SU-DHL-6 (cell line): ENCODE results near the gene GSTO2.

Source experiments
- H2AFZ ChIP-seq: fragments of 200-600 bp; sonication (generic); 2 replicates; pipeline ENCODE4 v1.6.1; 2014; ENCODE audit warnings: low read depth, mild to moderate bottlenecking, moderate library complexity, mixed read lengths, antibody characterized with exemption, low read length; ENCODE audit not compliant: severe bottlenecking
- H3F3A ChIP-seq: fragments of 200-600 bp; shearing (Covaris generic); 2 replicates; pipeline ENCODE4 v1.6.0; 2016; ENCODE audit warnings: antibody characterized with exemption, mild to moderate bottlenecking; ENCODE audit not compliant: insufficient read depth
- H3K27ac ChIP-seq: fragments of 200-600 bp; sonication (generic); 2 replicates; pipeline ENCODE4 v1.5.1; 2016; ENCODE audit warnings: low read depth, mild to moderate bottlenecking, low read length, moderate library complexity, mixed read lengths
- H3K27me3 ChIP-seq: fragments of 200-600 bp; sonication (generic), shearing (Covaris generic); 2 replicates; pipeline ENCODE4 v1.6.0; 2014; ENCODE audit warnings: mild to moderate bottlenecking, low read length
- H3K36me3 ChIP-seq: fragments of 200-600 bp; sonication (generic); 2 replicates; pipeline ENCODE4 v1.6.1; 2014; ENCODE audit warnings: mild to moderate bottlenecking, low read length, mixed read lengths
- H3K4me2 ChIP-seq: fragments of 300-600, 200-600 bp; shearing (Covaris generic), sonication (generic); 2 replicates; pipeline ENCODE4 v1.6.0; 2014; ENCODE audit warnings: low read length, low read depth, mild to moderate bottlenecking; ENCODE audit not compliant: poor library complexity, severe bottlenecking
- H3K4me3 ChIP-seq: fragments of 200-600 bp; sonication (generic); 2 replicates; pipeline ENCODE4 v1.5.1; 2014; ENCODE audit warnings: antibody characterized with exemption, low read length, mild to moderate bottlenecking, mixed read lengths; ENCODE audit not compliant: insufficient read depth, poor library complexity, severe bottlenecking
- H3K79me2 ChIP-seq: fragments of 200-600 bp; sonication (generic); 2 replicates; pipeline ENCODE4 v1.6.1; 2014; ENCODE audit warnings: mild to moderate bottlenecking, low read length, moderate library complexity; ENCODE audit not compliant: insufficient read depth
- H3K9ac ChIP-seq: fragments of 200-600 bp; sonication (generic); 2 replicates; pipeline ENCODE4 v1.7.0; 2014; ENCODE audit warnings: mild to moderate bottlenecking, low read length
- H3K9me2 ChIP-seq: fragments of 200-600 bp; sonication (generic); replicated peaks from 2 replicates; pipeline ENCODE4 v1.6.1; 2014; ENCODE audit warnings: low read length; ENCODE audit not compliant: insufficient read depth
- H3K9me3 ChIP-seq: fragments of 200-600 bp; sonication (generic); 2 replicates; pipeline ENCODE4 v1.6.1; 2014; ENCODE audit warnings: low read length, mixed read lengths; ENCODE audit not compliant: insufficient read depth
- H4K20me1 ChIP-seq: fragments of 200-600 bp; sonication (generic); 2 replicates; pipeline ENCODE4 v1.6.1; 2014; ENCODE audit warnings: low read depth, mild to moderate bottlenecking, antibody characterized with exemption, low read length, moderate library complexity, mixed read lengths
- CTCF ChIP-seq: fragments of 200-600 bp; sonication (generic); IDR thresholded peaks from one replicate; pipeline ENCODE4 v1.5.1; 2017; ENCODE audit warnings: antibody characterized with exemption, mild to moderate bottlenecking, low read length, moderate library complexity; ENCODE audit not compliant: insufficient read depth, poor library complexity, severe bottlenecking
- EZH2phosphoT487 ChIP-seq: fragments of 200-600 bp; sonication (generic), shearing (Covaris generic); conservative IDR thresholded peaks from 2 replicates; pipeline ENCODE4 v1.6.1; 2018; ENCODE audit warnings: mild to moderate bottlenecking, antibody characterized with exemption, low read length, moderate library complexity, mixed read lengths

The GSTO2 gene

GRCh38 chr10:104279550-104280259, 10.7 kb downstream of the GSTO2 start:
- no peaks in the 10 kb centered on the region for H3K79me2 ChIP-seq
- no peaks in the 10 kb centered on the region for H3F3A ChIP-seq
- no peaks in the 10 kb centered on the region for H3K9me3 ChIP-seq

GRCh38 chr10:104281694-104282093, 12.7 kb downstream of the GSTO2 start:
- H4K20me1 ChIP-seq = no peaks in the 10 kb centered on the region
- no peaks in the 10 kb centered on the region for H3K79me2 ChIP-seq
- TF ChIP-seq EZH2phosphoT487 = no peak
- no peak for TF ChIP-seq CTCF
- no peak overlapping the region for H3K4me3 ChIP-seq
- no peak overlapping the region for H3K27ac ChIP-seq
- H3K36me3 ChIP-seq = no peaks in the 10 kb centered on the region
- H3K9ac ChIP-seq = no peak overlapping the region
- H2AFZ ChIP-seq = no peak overlapping the region
- no peaks in the 10 kb centered on the region for H3K9me2 ChIP-seq
- H3F3A ChIP-seq = no peaks in the 10 kb centered on the region
- H3K4me2 ChIP-seq = no peak overlapping the region
- no peaks in the 10 kb centered on the region for H3K9me3 ChIP-seq
- no peaks in the 10 kb centered on the region for H3K27me3 ChIP-seq

More at GRCh38 chr10:104279550-104280259, 10.7 kb downstream of the GSTO2 start:
- no peak overlapping the region for H3K4me3 ChIP-seq
- no peaks in the 10 kb centered on the region for H3K27me3 ChIP-seq
- no peak overlapping the region for H3K4me2 ChIP-seq
- TF ChIP-seq EZH2phosphoT487 = no peak
- no peak for TF ChIP-seq CTCF
- no peaks in the 10 kb centered on the region for H3K9me2 ChIP-seq
- no peaks in the 10 kb centered on the region for H3K36me3 ChIP-seq
- H4K20me1 ChIP-seq = no peaks in the 10 kb centered on the region
- no peak overlapping the region for H3K9ac ChIP-seq
- H3K27ac ChIP-seq = no peak overlapping the region
- H2AFZ ChIP-seq = no peak overlapping the region

GRCh38 chr10:104284846-104285245, 15.9 kb downstream of the GSTO2 start:
- Histone ChIP-seq H3K27me3 (no peaks in the 10 kb centered on the region), H3K9ac (no peak overlapping the region), H3K9me2 (no peaks in the 10 kb centered on the region), H3K4me2 (no peak overlapping the region), H3K9me3 (no peaks in the 10 kb centered on the region), H4K20me1 (no peaks in the 10 kb centered on the region), H3K27ac (no peak overlapping the region), H3K36me3 (no peaks in the 10 kb centered on the region), H2AFZ (no peak overlapping the region), H3K4me3 (no peak overlapping the region), H3K79me2 (no peaks in the 10 kb centered on the region), H3F3A (no peaks in the 10 kb centered on the region)
- no peak for TF ChIP-seq EZH2phosphoT487
- no peak for TF ChIP-seq CTCF
